HCT116 (cell line): ENCODE measurements around the gene UBE2J2. TPM values are rescaled to one million over a fixed set of nuclear protein-coding genes. Genes with fewer than 3 reads are reported as not detected.

ENCODE experiments used
- ATAC-seq: fragments of 200-7000 bp; cut with Tn5 transposase; 2 replicates; pipeline ENCODE4 v1.9.1; 2020; ENCODE audit warnings: mild to moderate bottlenecking, moderate library complexity
- BruUV-seq: library from RNA; stranded (reverse); fragments of 400-500 nt; replicated peaks from 2 replicates; lab custom pipeline; 2021; lab: Mats Ljungman, UMichigan
- CTCF ChIA-PET: fragments of 300-600 bp; sonication (Branson Sonifier 250); formaldehyde crosslinking; loops from one replicate; lab custom pipeline; 2021; ENCODE audit warnings: antibody characterized with exemption; lab: Charles Lee
- POLR2A ChIA-PET: fragments of 300-600, 350-600 bp; sonication (Branson Sonifier 250); formaldehyde crosslinking; loops from one replicate; lab custom pipeline; 2021; ENCODE audit warnings: antibody characterized with exemption; lab: Charles Lee
- RAD21 ChIA-PET, 2 experiments: fragments of 300-600 bp; sonication (Branson Sonifier 250); formaldehyde crosslinking; loops; one replicate each; lab custom pipeline; 2023; ENCODE audit warnings: low total read pairs in 2 of 2; ENCODE audit not compliant: uncharacterized antibody in 2 of 2, unreplicated experiment in 2 of 2, low non-redundant PET in 1 of 2; lab: Charles Lee
- DNase-seq: peaks from one replicate; pipeline ENCODE4 v3.0.0-alpha.2; 2010; ENCODE audit warnings: low read depth, low spot score
- H2AFZ ChIP-seq: fragments of 200-600 bp; shearing (Covaris generic), sonication (generic); 2 replicates; pipeline ENCODE4 v1.6.1; 2017; ENCODE audit warnings: low read depth, mixed run types, mixed read lengths, antibody characterized with exemption, low read length; ENCODE audit not compliant: poor library complexity, severe bottlenecking
- H3K27ac ChIP-seq: 2 replicates; pipeline ENCODE4 v1.5.1; 2012; ENCODE audit warnings: low read depth, low read length
- H3K27me3 ChIP-seq: fragments of 200-600 bp; sonication (generic); 2 replicates; pipeline ENCODE4 v1.6.1; 2016; ENCODE audit warnings: mixed run types, low read length, mixed read lengths; ENCODE audit not compliant: insufficient read depth
- H3K36me3 ChIP-seq, 2 experiments: fragments of 200-500 bp in 1 of 2; fragments of 200-600 bp in 1 of 2; sonication (Bioruptor generic) in 1 of 2; sonication (generic) in 1 of 2; 2 replicates each; pipeline versions ENCODE4 v1.5.1 to v1.6.1; 2014 to 2016; ENCODE audit warnings: low read length in 2 of 2, inconsistent platforms in 1 of 2, mixed read lengths in 1 of 2, mixed run types in 1 of 2; ENCODE audit not compliant: insufficient read depth in 2 of 2, control insufficient read depth in 1 of 2
- H3K4me1 ChIP-seq, 2 experiments: fragments of 200-600 bp in 1 of 2; sonication (generic) in 1 of 2; 2 replicates each; pipeline versions ENCODE4 v1.5.1 to v1.6.1; 2012 to 2017; ENCODE audit warnings: low read length in 2 of 2, inconsistent platforms in 1 of 2, mild to moderate bottlenecking in 1 of 2, mixed read lengths in 1 of 2, mixed run types in 1 of 2, moderate library complexity in 1 of 2; ENCODE audit not compliant: insufficient read depth in 2 of 2, control insufficient read depth in 1 of 2
- H3K4me2 ChIP-seq: fragments of 200-600 bp; sonication (generic); 2 replicates; pipeline ENCODE4 v1.6.1; 2017; ENCODE audit warnings: mixed run types, low read length, mixed read lengths
- H3K4me3 ChIP-seq, 2 experiments: fragments of 200-600 bp in 1 of 2; sonication (generic) in 1 of 2; replicated peaks in 1 of 2; 2 replicates each; pipeline ENCODE4 v1.5.1; 2011 to 2016; ENCODE audit warnings: low read length in 2 of 2, control low read depth in 1 of 2, low read depth in 1 of 2, mild to moderate bottlenecking in 1 of 2, mixed read lengths in 1 of 2, mixed run types in 1 of 2
- H3K79me2 ChIP-seq: fragments of 200-600 bp; sonication (generic); 2 replicates; pipeline ENCODE4 v1.6.1; 2017; ENCODE audit warnings: mild to moderate bottlenecking, mixed run types, low read length, moderate library complexity, mixed read lengths; ENCODE audit not compliant: insufficient read depth
- H3K9ac ChIP-seq: fragments of 200-600 bp; sonication (generic); 2 replicates; pipeline ENCODE4 v1.6.1; 2016; ENCODE audit warnings: low read length, mixed read lengths
- H3K9me2 ChIP-seq: fragments of 200-600 bp; sonication (generic), shearing (Covaris generic); 2 replicates; pipeline ENCODE4 v1.6.1; 2017; ENCODE audit warnings: mixed run types, mild to moderate bottlenecking, moderate library complexity; ENCODE audit not compliant: insufficient read depth
- H3K9me3 ChIP-seq, 2 experiments: fragments of 200-500 bp in 1 of 2; fragments of 200-600 bp in 1 of 2; sonication (Bioruptor generic) in 1 of 2; sonication (generic) in 1 of 2; 2 replicates each; pipeline ENCODE4 v1.6.1; 2014 to 2017; ENCODE audit warnings: low read length in 2 of 2, mixed read lengths in 2 of 2, inconsistent platforms in 1 of 2, low read depth in 1 of 2, mild to moderate bottlenecking in 1 of 2, mixed run types in 1 of 2, moderate library complexity in 1 of 2; ENCODE audit not compliant: control insufficient read depth in 1 of 2, insufficient read depth in 1 of 2
- H4K20me1 ChIP-seq: fragments of 200-600 bp; sonication (generic), shearing (Covaris generic); 2 replicates; pipeline ENCODE4 v1.6.1; 2017; ENCODE audit warnings: mixed run types, mild to moderate bottlenecking, moderate library complexity; ENCODE audit not compliant: insufficient read depth
- ATF3 ChIP-seq: IDR thresholded peaks from 2 replicates; pipeline ENCODE4 v1.6.1; 2012
- CBX3 ChIP-seq: IDR thresholded peaks from 2 replicates; pipeline ENCODE4 v1.6.1; 2012; ENCODE audit warnings: low read depth
- CTCF ChIP-seq, 3 experiments: fragments of 200-600 bp in 1 of 3; sonication (generic) in 1 of 3; IDR thresholded peaks in 2 of 3; conservative IDR thresholded peaks in 1 of 3; 2 replicates each; pipeline ENCODE4 v1.5.1; 2012 to 2017; ENCODE audit warnings: low read depth in 2 of 3, low read length in 2 of 3, antibody characterized with exemption in 1 of 3, borderline replicate concordance in 1 of 3, control low read depth in 1 of 3, mild to moderate bottlenecking in 1 of 3, mixed read lengths in 1 of 3, mixed run types in 1 of 3, moderate library complexity in 1 of 3; ENCODE audit not compliant: insufficient read depth in 1 of 3
- ELF1 ChIP-seq: IDR thresholded peaks from 2 replicates; pipeline ENCODE4 v1.6.1; 2012; ENCODE audit warnings: low read depth, borderline replicate concordance
- EZH2phosphoT487 ChIP-seq: fragments of 200-600 bp; IDR thresholded peaks from 2 replicates; pipeline ENCODE4 v1.6.1; 2018; ENCODE audit warnings: antibody characterized with exemption, borderline replicate concordance
- FOSL1 ChIP-seq: IDR thresholded peaks from 2 replicates; pipeline ENCODE4 v1.6.1; 2012; ENCODE audit warnings: low read depth
- JUND ChIP-seq: IDR thresholded peaks from 2 replicates; pipeline ENCODE4 v1.6.1; 2012
- RAD21 ChIP-seq: IDR thresholded peaks from 2 replicates; pipeline ENCODE4 v1.6.1; 2012; ENCODE audit warnings: low read depth, mild to moderate bottlenecking
- SP1 ChIP-seq: IDR thresholded peaks from 2 replicates; pipeline ENCODE4 v1.6.1; 2012; ENCODE audit warnings: low read depth
- TCF7L2 ChIP-seq: IDR thresholded peaks from 2 replicates; pipeline ENCODE4 v1.7.0; 2011; ENCODE audit warnings: borderline replicate concordance, inconsistent platforms; ENCODE audit not compliant: insufficient read depth, insufficient read length; ENCODE audit errors: extremely low read depth
- ZFX ChIP-seq: fragments of 450-650 bp; IDR thresholded peaks from 2 replicates; pipeline ENCODE4 v1.6.1; 2017
- intact Hi-C: fragments of 100-400 bp; cut with micrococcal nuclease; formaldehyde crosslinking; loops from 2 replicates; pipeline ENCODE4 v1.10.0; 2022
- total RNA-seq: library from RNA; stranded (reverse); gene quantifications from one replicate; pipeline ENCODE4 v1.2.1, GENCODE V29; 2021; ENCODE audit not compliant: unreplicated experiment

UBE2J2 gene
- total RNA-seq, 1 experiment from 2014 or later, result 67.7 TPM

GRCh38 chr1:1240822-1241587 is 32.6 kb downstream of the UBE2J2 start:
- H3K4me2 ChIP-seq, result no peak overlapping the region
- intact Hi-C loops, result no loop called here
- no peak for DNase-seq
- no peak for ATAC-seq
- peaks cover 9 to 31% of the 10 kb centered on the region in 2 experiments; a peak in 3 of 4 replicates for H3K4me1 ChIP-seq
- ChIA-PET CTCF (no interaction called here), RAD21 (no interaction called here), POLR2A (interaction anchor here (0.7 kb wide), 1 partner anchor 31 kb away, joined by 4 read pairs; no protein-coding TSS in a partner anchor)
- H3K27ac ChIP-seq, result no peak overlapping the region
- no peaks in the 10 kb centered on the region for H3K9me3 ChIP-seq
- H3K27me3 ChIP-seq, result no peaks in the 10 kb centered on the region
- BruUV-seq, result no TSS peak
- TF ChIP-seq FOSL1, result no peak
- TF ChIP-seq EZH2phosphoT487, result no peak
- no peak for TF ChIP-seq RAD21
- no peak for TF ChIP-seq CBX3
- no peak for TF ChIP-seq TCF7L2
- TF ChIP-seq SP1, result no peak
- no peak for TF ChIP-seq CTCF (IDR thresholded peaks at IDR 0.05 in 2 of 3, conservative IDR thresholded peaks at IDR 0.05 in 1 of 3; ENCODE audit: borderline replicate concordance in 1 of 3, insufficient read depth in 1 of 3, low read depth in 2 of 3, low read length in 2 of 3)
- no peak for TF ChIP-seq ZFX
- TF ChIP-seq ATF3, result no peak
- no peak for TF ChIP-seq JUND
- TF ChIP-seq ELF1, result no peak
- H3K36me3 ChIP-seq, result no peaks in the 10 kb centered on the region
- H3K4me3 ChIP-seq, result no peak overlapping the region
- H3K9me2 ChIP-seq, result no peaks in the 10 kb centered on the region
- H3K9ac ChIP-seq, result no peak overlapping the region
- no peaks in the 10 kb centered on the region for H3K79me2 ChIP-seq
- H2AFZ ChIP-seq, result no peak overlapping the region
- no peaks in the 10 kb centered on the region for H4K20me1 ChIP-seq
